GM18508 (cell line): ENCODE results near the gene FBF1.
"Not testable (repeated sequence)": the region's sequence is repeated elsewhere in the genome, so short reads cannot be mapped to it uniquely, and the experiment has no call there.

ENCODE experiments used
- ATAC-seq: cut with Tn5 transposase; IDR thresholded peaks from one replicate; pipeline ENCODE4 v1.9.1; 2021; ENCODE audit warnings: moderate number of reproducible peaks; ENCODE audit not compliant: insufficient read depth, unreplicated experiment

FBF1 gene

GRCh38 chr17:75897160-75898019 lies 43.5 kb downstream of the FBF1 start:
- no peak for ATAC-seq

GRCh38 chr17:75896415-75897159 lies 44.3 kb downstream of the FBF1 start, which contains the start of gene TRIM65:
Gene TRIM65, minus strand, starts transcription at chr17:75896951. Its CDS starts 14 bp downstream, at chr17:75896937.
- no peak for ATAC-seq

- ATAC-seq = no peak
Measured at GRCh38 chr17:75895370-75896155, 45.3 kb downstream of the FBF1 start.

GRCh38 chr17:75894049-75894733 lies 46.7 kb downstream of the FBF1 start:
- no peak for ATAC-seq

GRCh38 chr17:75893305-75894048 lies 47.4 kb downstream of the FBF1 start:
- ATAC-seq = no peak

- no peak for ATAC-seq
Measured at GRCh38 chr17:75892556-75893224, 48.2 kb downstream of the FBF1 start.

- no peak for ATAC-seq
Measured at GRCh38 chr17:75891605-75892555, 49.0 kb downstream of the FBF1 start.

- ATAC-seq = no peak
Measured at GRCh38 chr17:75891022-75891604, 49.7 kb downstream of the FBF1 start.

GRCh38 chr17:75889454-75889853 lies 51.4 kb downstream of the FBF1 start:
- no peak for ATAC-seq

GRCh38 chr17:75888484-75888883 lies 52.4 kb downstream of the FBF1 start:
- ATAC-seq = no peak

GRCh38 chr17:75885860-75886259 lies 55.0 kb downstream of the FBF1 start:
- not testable (repeated sequence) for ATAC-seq

- ATAC-seq = no peak
Measured at GRCh38 chr17:75885431-75885830, 55.4 kb downstream of the FBF1 start.

GRCh38 chr17:75881678-75882454 lies 59.0 kb downstream of the FBF1 start:
- ATAC-seq = no peak

GRCh38 chr17:75880266-75880665 lies 60.6 kb downstream of the FBF1 start:
- no peak for ATAC-seq

- ATAC-seq = no peak
Measured at GRCh38 chr17:75878174-75878998, 62.5 kb downstream of the FBF1 start, which contains the start of gene TRIM47. Gene TRIM47, minus strand, starts transcription at chr17:75878581. Its CDS starts 33 bp downstream, at chr17:75878548.

GRCh38 chr17:75877752-75878173 lies 63.1 kb downstream of the FBF1 start:
- no peak for ATAC-seq
